Effector CD8-positive, alpha-beta T cell (primary cell): ENCODE data around the gene MRPL19.
A peak's percentile ranks its signal among the peaks of the same experiment; 100 is the strongest.

Source experiments
- DNase-seq: peaks from one replicate; lab custom pipeline; 2025; lab: John Stamatoyannopoulos, UW

Gene MRPL19

DNA sequence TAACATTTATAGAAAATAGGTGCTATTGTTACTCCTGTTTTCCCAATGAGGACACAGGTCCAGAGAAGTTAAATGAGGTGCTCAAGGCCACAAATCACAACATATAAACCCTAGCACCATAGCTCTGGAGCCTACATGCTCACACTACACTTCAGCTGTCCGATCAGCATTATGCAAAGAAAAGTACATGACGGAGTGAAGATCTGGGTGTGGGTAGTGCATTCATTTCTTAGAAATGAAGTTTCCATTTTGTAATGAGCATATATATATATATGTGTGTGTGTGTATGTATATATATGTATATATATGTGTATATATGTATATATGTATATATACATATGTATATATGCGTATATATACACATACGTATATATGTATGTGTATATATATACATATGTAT is 30.2 kb upstream of the MRPL19 start:
- no peak for DNase-seq

DNA sequence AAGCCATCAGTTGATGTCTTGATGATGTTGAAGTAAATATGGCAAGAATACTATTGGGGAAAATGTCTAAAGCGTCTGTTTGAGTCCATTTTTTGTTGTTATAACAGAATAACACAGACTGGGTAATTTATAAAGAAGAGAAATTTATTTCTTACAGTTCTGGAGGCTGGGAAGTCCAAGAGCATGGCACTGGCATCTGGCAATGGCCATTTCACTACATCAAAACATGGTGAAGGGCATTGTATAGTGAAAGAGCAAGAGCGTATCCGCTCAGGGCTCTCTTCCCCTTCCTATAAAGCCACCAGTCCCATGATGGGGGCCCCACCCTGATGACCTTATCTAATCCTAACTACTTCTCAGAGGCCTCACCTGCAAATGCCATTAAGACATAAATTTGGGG is 29.6 kb upstream of the MRPL19 start:
- DNase-seq = no peak

- DNase-seq = no peak
Measured at GRCh38 chr2:75619956-75620740, 26.4 kb upstream of the MRPL19 start.

DNA sequence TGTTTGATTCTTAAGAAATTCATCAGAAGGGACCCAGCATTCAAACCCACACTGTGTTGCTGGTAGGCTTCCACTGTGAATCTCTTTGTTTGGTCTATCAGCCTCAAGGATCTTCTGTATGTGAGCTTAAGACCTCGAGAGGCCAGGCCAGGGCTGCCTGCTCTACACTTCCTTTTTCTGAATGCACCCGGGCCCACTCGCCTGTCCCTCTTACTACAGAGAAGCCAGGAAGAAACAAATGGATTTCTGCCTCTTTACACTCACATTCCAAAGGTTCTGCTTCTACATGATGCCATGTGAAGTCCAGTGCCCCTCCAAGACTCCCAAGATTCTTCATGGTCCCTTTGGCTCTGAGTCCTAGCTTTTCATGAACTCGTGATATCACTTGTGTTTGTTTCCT is 25.4 kb upstream of the MRPL19 start:
- DNase-seq = no peak

DNA sequence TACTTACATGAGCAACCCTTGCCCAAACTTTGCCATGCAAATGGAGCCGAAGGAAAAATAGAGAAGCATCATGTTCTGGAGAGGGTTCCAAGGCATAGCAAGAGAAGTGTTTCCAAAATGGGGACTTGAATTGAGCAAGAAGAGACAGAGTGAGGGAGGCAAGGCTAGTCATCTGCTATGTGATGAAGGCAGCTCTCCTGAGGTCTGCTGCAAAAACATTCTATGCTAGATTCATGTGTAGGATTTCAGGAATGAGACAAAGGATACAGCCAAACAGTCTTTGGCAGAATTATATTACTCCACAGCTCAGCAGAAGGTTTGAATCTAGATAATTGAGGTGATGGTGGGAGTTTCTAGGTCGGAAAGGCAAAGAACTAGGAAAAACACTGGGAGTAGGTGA is 24.1 kb upstream of the MRPL19 start:
- DNase-seq = no peak

GRCh38 chr2:75622929-75623328 is 23.7 kb upstream of the MRPL19 start:
- DNase-seq = no peak

- DNase-seq = peak; percentile 32
Measured at GRCh38 chr2:75627902-75628504, 18.6 kb upstream of the MRPL19 start.

DNA sequence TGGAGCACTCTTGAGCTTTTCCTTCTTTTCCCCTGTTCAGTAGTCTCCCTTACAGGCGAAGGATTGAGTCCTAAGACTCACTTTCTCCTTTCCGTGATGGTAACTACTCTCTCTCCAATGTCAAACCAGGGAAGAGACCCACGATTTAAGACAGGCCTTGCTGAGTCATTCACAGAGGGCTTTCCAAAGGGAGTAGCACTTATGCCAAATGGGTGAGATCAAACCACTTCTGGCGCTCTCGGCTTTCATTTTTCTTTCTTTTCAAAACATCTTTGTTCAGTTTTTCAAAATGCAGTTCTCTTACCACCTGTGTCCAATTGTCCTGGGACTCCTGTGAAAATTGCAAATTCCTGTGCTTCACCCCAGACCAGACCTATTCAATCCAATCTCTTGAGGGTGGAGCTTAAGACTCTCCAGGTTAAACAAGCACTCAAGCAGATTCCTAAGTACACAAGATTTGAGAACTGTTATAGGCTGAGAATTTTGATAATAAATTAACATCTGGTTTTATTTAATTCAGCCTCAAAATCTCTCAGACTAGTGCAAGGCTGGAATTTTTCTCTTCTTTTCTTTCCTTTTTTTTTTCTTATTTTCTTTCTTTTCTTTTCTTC is 14.4 kb upstream of the MRPL19 start:
- no peak for DNase-seq

DNA sequence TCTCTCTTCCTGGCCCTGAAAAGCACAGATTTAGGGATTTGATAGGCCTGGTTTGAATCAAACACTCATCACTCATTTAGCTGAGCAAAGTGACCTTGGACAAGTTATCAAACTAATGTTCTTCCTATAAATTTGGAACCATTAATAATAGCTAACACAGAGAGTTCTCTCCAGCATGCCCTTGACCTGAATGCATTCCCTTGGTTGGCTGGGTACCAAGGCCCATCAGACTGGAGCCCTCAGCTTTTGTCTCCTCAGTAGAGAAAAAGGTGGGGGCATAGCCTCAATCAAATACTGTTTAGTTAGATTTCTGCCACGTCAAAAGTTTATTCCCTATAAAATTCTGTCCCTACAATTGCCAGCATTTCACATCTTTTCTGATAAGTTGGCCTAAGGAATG is 13.8 kb upstream of the MRPL19 start:
- no peak for DNase-seq

- no peak for DNase-seq
Measured at GRCh38 chr2:75633620-75634019, 13.0 kb upstream of the MRPL19 start.

DNA sequence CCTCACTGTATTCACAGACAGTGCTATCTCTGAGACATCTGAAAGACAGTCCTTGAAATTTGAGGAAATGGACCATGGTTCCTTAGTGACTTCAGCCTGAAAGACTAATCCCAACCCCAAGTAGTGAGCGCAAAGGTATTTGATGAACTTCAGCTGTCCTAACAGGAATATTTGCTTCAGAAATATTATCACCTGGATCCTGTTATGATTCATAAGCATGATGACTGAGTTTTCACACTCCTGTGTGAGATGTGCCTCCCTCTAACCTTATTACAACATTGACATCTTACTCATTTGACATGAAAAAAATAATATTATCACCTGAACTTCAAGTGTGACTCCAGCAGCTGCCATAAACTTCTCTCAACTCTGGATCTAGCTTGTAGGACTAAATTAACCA is 11.6 kb upstream of the MRPL19 start:
- DNase-seq = no peak

DNA sequence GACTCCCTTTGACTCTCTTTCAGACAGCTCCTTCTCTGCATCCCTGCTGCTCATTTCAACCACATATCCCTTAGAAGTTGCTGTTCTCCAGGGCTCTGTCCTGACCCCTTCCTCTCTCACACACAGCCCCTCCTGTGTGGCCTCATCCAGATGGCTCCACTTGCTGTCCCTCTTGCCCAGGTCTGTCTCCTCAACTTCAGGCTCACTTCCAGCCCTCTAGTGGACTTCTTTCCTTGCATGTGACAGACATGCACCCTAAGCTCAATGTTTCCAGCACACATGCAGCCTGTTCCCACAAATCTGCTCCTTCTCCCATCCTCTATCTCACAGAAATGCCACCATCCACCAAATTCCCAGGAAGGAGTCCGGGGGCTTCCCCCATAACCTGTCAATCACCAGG is 9.0 kb upstream of the MRPL19 start:
- DNase-seq = no peak

DNA sequence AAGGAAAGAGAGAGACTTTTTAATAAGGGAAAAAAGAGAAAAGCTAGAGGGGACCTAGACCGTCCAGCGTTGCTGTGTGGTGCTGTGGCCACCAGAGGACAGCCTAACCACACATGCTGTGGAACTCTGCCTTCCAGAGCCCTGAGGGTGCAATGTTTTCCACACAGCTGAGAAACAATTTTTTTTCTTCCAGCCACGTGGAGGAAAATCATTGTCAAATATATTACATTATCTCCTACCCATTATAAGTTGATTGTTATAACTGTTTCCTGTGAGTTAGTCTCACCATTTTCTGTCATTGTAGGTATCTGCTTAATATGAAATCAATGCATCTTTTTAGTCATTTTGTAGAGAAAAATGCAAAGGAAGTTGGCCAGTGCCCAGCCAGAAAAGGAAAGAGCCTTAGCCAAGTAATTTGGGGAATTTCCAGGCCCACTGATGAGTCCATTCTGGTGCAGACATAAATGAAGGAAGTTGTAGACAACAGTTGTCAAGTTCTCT is 5.9 kb upstream of the MRPL19 start:
- peak; percentile 4 for DNase-seq

DNA sequence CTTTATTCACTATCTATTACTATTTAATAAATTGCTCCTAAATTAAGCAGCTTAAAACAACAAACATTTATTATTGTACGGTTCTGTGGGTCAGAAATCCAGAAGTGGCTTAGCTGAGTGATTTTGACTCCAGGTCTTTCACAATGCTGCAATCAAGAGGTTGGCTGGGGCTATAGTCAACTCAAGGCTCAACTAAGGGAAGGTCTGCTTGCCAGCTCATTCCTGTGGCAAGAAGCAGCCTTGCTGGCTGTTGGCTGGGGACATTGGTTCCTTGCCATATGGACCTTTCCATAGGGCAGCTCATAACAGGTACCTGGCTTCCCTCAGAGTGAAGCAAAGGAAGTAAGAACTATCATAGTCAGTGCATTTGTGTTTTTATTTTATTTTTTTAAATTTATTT is 5.0 kb upstream of the MRPL19 start:
- DNase-seq = no peak

- no peak for DNase-seq
Measured at GRCh38 chr2:75643980-75644379, 2.6 kb upstream of the MRPL19 start.

DNA sequence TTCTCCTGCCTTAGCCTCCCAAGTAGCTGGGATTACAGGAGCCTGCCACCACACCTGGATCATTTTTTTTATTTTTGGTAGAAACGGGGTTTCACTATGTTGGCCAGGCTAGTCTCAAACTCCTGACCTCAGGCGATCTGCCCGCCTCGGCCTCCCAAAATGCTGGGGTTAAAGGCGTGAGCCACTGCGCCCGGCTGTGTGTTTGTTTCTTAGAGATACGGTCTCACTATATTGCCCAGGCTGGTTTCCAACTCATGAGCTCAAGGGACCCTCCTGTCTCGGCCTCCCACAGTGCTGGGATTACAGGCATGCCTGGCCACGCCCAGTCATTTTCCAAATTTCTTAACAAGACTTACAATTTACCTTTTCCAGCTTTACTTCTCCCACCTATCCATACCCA is 940 bp upstream of the MRPL19 start:
- DNase-seq = no peak

DNA sequence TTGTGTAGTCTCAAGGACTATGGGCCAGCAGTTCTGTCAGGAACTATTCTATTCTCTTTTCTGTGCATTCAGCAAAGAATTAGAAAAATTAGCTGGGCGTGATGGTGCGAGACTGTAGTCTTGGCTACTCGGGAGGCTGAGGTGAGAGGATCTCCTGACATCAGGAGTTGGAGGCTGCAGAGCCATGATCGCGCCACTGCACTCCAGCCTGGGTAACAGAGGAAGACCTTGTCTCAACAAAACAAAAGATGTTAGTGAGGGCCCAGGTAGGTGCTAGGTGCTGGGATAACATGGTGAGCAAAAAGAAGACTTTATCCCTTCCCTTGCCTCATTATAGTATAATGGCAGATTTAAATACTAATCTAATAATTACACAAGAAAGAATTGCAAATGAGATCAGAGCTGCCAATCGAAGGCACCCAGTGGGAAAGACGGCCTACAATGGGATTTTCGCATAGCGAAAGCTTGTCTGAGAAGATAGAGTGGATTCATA is 447 bp upstream of the MRPL19 start:
- DNase-seq = no peak

DNA sequence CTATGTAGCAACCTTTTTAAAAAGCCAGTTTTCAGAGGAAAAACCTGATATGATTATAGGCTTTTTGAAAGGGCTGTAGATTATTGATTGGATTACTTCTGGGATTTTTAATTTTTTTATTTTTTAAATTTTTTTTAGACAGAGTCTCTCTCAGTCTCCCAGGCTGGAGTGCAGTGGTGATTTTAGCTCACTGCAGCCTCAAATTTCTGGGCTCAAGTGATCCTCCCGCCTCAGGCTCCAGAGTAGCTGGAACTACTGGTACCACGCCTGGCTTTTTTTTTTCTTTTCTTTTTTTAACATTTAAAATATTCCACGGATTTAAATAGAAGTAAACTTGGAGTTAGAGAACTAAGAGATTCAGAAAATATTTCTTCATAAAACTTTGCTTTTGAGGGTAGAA is 1.2 kb downstream of the MRPL19 start:
- DNase-seq = no peak

DNA sequence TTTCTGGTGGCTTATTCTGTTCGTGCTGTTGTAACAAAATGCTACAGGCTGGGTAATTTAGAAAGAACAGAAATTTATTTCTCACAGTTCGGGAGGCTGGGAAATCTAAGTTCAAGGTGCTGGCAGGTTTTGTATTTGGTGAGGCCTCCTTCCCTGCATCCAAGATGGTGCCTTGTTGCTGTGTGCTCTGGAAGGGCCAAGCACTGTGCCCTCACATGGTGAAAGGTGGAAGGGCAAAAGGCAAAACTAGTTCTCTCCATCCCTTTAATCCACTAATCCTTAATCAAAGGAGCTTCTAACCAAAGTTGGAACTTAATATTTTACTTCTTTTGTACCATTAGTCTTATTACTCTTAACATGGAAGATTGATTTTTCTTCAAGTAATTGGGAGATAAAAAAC is 7.4 kb downstream of the MRPL19 start:
- no peak for DNase-seq

DNA sequence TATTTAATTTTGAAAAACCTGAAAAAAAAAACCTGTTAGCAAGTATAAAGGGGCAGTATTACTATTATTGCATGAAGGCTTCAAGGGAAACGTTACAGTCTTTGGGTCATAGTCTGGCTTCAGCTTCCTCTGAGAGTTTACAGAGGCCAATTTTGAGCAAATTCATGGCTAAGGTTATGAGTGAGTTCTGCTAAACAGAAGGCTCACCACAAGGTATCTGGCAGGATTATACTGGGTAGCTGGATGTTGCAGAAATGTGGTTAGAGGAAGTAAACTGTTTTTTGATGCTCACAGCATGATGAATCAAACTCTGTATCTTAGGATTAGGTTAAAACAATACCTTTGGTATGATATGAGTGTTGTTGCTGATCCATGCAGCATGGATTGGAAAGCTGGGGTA is 9.3 kb downstream of the MRPL19 start:
- no peak for DNase-seq

- no peak for DNase-seq
Measured at GRCh38 chr2:75656563-75656962, 10.0 kb downstream of the MRPL19 start.

DNA sequence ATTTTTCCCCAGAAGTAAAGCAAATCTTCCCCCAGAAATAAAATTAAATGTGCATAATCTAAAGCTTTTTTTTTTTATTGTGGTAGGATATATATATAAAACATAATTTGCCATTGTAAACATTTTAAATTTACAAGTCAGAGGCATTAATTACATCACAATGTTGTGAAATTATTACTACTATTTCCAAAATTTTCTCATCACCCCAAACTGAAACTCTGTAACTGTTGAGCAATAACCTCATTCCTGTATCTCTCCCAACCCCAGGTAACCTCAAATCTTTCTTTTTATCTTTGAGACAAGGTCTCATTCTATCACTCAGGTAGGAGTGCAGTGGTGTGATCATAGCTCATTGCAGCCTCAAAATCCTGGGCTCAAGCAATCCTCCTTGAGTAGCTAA is 11.2 kb downstream of the MRPL19 start:
- no peak for DNase-seq

DNA sequence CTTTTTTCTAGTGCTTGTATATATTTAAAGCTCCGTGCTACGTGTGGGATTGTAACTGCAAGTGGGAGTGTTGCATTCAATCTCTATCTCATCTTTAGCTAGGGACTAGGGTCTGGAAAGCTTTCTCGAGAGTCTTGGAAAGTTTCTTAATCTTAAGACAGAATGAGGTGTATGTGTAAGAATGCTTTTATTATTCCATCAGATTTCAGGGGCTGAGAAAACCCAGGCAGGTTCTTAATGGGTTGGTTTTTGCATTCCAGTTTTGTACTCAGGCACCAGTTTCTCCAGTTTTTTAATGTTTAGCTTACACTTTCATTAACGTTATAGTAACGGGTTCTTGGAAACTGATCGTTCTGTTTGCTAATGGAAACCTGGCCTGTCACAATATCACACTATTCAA is 20.3 kb downstream of the MRPL19 start:
- DNase-seq = no peak
